GM19372 (cell line): Measurements from ENCODE around the gene MEF2B.
"Not testable (repeated sequence)": the region's sequence is repeated elsewhere in the genome, so short reads cannot be mapped to it uniquely, and the experiment has no call there.

Source experiments
- ATAC-seq: cut with Tn5 transposase; IDR thresholded peaks from one replicate; pipeline ENCODE4 v1.9.1; 2021; ENCODE audit warnings: mild to moderate bottlenecking, low read depth, moderate library complexity; ENCODE audit not compliant: unreplicated experiment

The MEF2B gene

GRCh38 chr19:19132912-19133311 lies 37.2 kb downstream of the MEF2B start:
- ATAC-seq = no peak

GRCh38 chr19:19131989-19132388 lies 38.1 kb downstream of the MEF2B start:
- no peak for ATAC-seq

GRCh38 chr19:19126102-19126501 lies 44.0 kb downstream of the MEF2B start:
- no peak for ATAC-seq

- ATAC-seq = no peak
Measured at GRCh38 chr19:19123386-19123785, 46.7 kb downstream of the MEF2B start.

GRCh38 chr19:19122902-19123301 lies 47.2 kb downstream of the MEF2B start:
- no peak for ATAC-seq

GRCh38 chr19:19121371-19121770 lies 48.7 kb downstream of the MEF2B start:
- ATAC-seq = no peak

GRCh38 chr19:19120308-19121231 lies 49.5 kb downstream of the MEF2B start:
- no peak for ATAC-seq

- no peak for ATAC-seq
Measured at GRCh38 chr19:19119325-19120237, 50.5 kb downstream of the MEF2B start.

GRCh38 chr19:19115954-19116353 lies 54.1 kb downstream of the MEF2B start:
- no peak for ATAC-seq

- no peak for ATAC-seq
Measured at GRCh38 chr19:19113040-19113626, 56.9 kb downstream of the MEF2B start.

- no peak for ATAC-seq
Measured at GRCh38 chr19:19111967-19112580, 58.0 kb downstream of the MEF2B start.

- ATAC-seq = no peak
Measured at GRCh38 chr19:19111136-19111835, 58.8 kb downstream of the MEF2B start.

GRCh38 chr19:19110410-19111135 lies 59.5 kb downstream of the MEF2B start:
- ATAC-seq = no peak

GRCh38 chr19:19109601-19110000 lies 60.5 kb downstream of the MEF2B start:
- no peak for ATAC-seq

GRCh38 chr19:19107654-19108053 lies 62.4 kb downstream of the MEF2B start:
- no peak for ATAC-seq

GRCh38 chr19:19106938-19107337 lies 63.1 kb downstream of the MEF2B start:
- not testable (repeated sequence) for ATAC-seq

GRCh38 chr19:19106056-19106551 lies 64.0 kb downstream of the MEF2B start:
- ATAC-seq = no peak

- ATAC-seq = no peak
Measured at GRCh38 chr19:19105365-19106055, 64.6 kb downstream of the MEF2B start.
